Cerebellar nuclear complex (tissue), 1 donor: Measurements from ENCODE around the gene CARS1.
A peak's percentile ranks its signal among the peaks of the same experiment; 100 is the strongest.

Experiments
- DNase-seq, 2 experiments: peaks; one replicate each; lab custom pipeline; 2025; lab: John Stamatoyannopoulos, UW

The CARS1 gene

DNA sequence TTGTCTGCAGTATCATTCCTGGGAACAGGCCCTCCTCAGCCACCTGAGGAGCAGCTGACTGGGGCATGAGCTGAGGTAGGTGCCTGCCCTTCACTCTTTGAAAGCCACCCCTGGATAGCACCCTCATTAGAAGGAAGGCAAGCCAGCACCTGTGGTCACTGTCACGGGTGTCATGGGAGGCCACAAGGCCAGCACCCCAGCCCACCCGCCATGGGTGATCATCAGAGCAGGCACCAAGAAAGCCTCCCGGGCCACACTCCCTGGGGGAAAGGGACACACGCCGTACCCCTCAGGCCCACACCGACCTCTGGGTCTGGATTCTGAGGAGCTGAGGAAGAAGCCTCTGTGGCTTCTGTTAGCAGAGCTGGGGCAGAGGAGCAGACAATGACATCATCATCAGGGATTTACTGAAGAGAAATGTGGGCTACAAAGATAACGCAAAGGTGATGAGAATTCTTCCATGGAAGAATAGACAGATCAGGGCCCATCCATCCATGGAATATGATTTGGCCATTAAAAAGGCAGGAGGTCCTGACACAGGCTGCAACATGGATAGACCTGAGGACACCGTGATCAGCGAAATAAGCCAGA, 48.4 kb downstream of the CARS1 start:
- no peak for DNase-seq

- no peak for DNase-seq
These were observed 49.7 kb downstream of the CARS1 start for GRCh38 chr11:3007404-3008010.

GRCh38 chr11:3006505-3007260, 50.5 kb downstream of the CARS1 start:
- no peak for DNase-seq

GRCh38 chr11:3004481-3004880, 52.7 kb downstream of the CARS1 start:
- no peak for DNase-seq

GRCh38 chr11:3003396-3004231, 53.6 kb downstream of the CARS1 start:
- no peak for DNase-seq

GRCh38 chr11:3002871-3003270, 54.4 kb downstream of the CARS1 start:
- DNase-seq, result no peak

DNA sequence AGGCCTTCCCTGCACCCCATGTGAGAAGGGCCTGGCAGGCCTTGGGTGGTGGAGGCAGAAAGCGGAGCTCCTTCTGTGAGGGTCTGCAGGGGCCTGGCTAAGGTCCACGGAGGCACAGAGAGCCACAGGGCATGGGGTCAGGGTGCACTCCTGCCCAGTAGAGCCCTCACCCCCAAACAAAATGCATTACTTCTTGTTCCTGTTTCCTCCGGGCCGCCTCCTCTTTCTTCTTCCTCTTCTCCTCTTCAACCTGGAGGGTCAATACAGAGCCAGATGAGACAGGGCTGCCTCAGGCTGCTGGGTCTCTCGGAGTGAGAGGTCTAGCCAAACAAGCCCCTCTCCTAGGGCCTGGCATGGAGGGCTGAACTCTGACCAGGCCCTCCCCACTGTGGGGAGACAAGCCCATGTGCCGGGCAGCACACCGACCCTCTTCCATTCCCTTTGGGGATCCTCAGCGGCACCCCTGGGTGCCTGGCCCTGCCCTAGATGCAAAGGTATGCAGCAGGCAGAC, 54.8 kb downstream of the CARS1 start:
- no peak for DNase-seq

- no peak for DNase-seq
These were observed 55.7 kb downstream of the CARS1 start for GRCh38 chr11:3001496-3001895.

DNA sequence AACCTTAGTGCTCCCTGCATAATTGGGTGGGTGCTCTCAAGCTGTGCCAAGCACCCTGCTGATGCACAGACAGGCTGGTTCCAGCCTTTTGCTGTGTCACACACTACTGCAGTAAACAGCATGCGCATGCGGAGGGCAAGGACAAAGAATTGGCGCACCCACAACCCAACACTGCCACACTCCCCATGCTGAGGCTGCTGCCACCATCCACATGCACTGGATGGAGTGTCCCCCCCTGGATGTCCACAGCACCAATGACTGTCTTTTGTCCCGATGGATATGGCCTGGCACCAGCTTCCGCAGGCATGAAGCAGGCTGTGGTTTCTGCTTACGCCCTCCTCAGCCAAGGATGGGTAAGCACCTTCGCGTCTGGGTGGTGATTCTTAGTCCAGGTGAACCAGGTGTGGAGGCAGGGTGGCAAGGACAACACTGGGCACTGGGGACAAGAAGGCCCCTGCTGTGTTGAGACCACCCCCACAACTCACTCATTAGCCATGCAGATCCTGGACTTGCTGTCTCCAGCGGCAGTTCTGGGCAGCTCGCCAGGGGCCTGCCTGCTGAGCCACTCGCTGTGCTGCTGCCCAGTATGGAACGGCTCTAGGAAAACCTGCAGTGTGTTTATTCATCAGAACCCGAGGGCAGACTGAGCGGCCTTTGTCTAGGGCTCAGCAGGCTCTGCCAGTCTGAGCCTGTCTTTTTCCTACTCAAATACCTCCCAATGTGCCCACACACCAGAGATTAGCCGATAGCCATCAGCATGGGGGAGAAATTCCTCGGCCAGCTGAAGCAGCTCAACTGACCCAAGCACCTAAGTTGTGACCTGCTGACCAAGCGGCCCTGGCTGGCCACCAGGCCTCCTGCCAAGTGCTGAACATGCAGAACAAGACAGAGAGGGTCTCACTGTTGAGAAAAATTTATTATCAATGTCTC, 56.9 kb downstream of the CARS1 start:
- DNase-seq, result no peak

DNA sequence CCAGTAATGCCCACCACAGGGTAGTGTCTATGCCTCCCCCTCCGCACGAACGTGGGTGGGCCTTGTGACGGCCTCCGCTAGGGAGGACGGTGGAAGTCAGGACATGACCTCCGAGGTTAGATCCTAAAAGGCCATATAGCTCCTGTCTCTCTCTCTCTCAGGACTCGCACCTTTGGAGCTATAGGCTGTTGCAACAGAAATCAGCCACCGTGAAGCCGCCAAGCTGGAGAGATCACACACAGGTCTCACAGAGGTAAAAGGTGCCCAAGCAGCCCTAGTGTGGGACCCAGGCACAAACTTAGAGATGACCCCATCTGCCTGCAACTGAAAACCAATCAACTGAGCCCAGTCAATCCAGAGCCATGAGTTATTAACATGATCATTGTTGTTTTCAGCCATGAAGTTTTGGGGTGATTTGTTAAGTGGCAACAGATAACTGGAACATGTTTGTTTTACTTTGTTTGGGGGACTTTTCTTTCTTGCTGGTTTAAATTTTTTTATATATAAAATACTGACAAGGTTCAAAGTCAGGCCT, 57.7 kb downstream of the CARS1 start:
- DNase-seq, result no peak

DNA sequence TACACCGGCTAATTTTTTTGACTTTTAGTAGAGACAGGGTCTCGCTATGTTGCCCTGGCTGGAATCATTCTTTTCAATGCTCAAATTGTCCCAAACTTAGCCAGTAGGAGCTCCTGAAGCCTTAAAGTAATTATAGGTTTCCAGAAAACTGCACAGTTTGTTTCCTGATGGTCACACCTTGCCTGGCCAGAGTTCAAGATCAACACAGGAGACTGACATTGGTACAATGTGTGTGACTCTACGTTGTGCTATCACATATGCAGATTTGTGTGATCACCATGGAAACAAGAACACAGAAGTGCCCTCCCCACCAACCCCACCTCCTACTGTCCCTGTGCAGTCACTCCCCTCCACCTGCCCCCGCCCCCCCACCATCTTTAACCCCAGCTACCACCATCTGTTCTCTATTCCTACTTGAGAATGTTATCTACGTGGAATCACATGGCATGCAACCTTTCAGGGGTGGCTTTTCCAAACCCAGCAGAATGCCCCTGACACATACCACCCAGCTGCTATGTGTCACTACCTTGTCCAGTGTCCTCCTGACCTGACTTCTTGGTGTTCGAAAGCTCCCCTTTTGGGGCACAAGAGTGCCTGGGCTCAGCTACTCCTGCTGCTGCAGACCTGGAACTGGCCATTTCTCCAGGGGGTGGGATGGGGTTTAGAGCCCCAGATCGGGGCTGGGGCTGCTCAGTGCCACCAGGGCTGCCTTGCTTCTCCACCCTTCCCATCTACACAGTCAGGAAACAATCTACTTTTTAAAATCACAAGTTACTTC, 59.0 kb downstream of the CARS1 start:
- no peak for DNase-seq

DNA sequence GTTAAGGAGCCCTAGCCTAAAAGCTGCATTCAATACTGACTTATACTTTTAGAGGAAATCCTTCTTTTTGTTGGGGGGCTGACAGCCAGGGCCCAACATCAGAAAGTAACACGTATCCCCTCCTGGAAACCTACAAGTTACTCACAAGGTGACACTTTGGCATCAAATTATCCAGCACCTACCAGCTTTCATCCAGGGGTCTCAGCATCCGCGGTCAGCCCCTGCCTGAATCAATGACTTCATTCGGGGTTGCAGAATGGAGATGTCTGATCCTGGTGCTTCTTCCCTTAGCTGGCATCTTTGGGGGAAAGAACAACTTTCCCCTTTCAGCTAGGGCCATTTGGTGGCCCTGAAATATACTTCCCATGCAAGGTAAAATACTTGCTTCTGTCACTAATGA, 59.8 kb downstream of the CARS1 start:
- no peak for DNase-seq

DNA sequence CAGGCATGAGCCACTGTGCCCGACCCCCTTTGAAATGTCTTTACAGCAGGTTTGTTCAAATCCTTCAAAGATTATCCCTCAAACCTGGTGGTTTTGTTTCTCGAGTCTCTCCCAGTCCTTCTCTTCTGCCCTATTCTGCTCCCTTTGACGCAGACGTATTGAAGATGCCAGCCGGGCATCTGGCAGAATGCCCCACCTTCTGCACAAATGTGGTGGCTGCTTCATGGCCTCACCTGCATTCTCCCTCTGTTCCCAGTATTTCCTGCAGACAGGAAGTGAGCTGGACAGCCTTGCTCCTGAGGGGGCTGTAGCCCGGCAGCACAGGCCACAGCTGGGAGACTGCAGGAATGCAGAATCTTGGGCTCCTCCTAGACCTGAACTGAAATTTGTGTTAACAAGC, 60.2 kb downstream of the CARS1 start:
- no peak for DNase-seq

- no peak for DNase-seq
These were observed 61.2 kb downstream of the CARS1 start for GRCh38 chr11:2995893-2996554.

- no peak for DNase-seq
These were observed 62.1 kb downstream of the CARS1 start for GRCh38 chr11:2995031-2995561.

GRCh38 chr11:2994336-2994730, 62.9 kb downstream of the CARS1 start:
- DNase-seq, result no peak

DNA sequence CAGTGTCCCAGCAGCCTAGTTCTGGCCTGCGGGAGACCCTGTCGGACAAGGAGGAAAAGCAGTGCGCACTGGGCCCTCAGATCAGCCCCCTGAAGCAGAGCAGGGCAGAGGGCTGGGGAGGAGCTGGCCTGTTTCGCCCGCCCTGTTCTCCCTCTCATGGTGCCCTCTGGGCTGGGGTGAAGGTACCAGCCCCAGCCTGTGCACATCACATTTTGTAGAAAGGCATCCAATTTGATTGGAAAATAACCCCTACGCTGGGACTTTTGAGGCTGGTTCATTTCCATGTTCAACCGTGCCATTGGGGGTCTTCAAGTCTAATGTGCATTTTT, 64.3 kb downstream of the CARS1 start:
- DNase-seq, result no peak

DNA sequence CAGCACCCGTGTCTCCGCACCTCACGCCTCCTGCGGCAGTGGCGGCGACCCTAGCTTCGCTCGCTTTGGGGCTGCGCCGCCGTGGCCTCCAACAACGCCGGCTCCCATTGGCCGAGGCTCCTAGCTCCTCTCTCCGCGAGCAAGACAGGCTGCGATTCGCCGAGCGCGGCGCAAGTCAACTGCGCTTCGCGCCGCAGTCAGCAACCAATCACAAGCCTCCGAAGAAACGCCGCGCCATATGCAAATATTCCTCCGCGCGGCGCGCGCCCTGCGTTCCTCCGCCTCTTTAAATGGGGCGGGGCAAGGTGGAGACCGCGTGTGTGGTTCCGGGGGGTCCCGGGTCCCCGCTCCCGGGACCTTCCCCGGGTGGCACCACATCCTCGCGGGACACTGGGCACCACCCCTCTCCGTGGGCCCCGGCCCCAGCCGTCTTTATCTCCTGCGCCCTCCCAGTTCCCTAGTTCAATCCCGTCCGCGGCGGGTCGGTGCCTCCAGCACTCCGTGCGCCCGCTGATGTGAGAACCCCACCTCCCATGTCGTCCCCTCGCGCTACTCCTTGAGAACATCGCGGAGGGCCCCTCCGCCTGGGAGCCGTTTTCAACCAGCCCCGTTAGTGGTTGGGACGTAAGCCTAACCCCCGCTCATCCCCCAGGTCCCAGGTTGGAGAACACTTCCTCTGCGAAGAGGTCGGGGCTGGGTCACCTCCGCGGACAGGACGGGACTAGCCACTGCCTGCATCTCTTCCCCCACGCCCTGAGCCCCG, 64.8 kb downstream of the CARS1 start, which contains the start of gene NAP1L4:
NAP1L4 (minus strand) TSS at position 96 of the 763 bp plus-strand sequence. CDS start 13,109 bp downstream, outside the sequence.
- peak in 1 of 2 experiments; percentile 67 for DNase-seq
